Bone marrow (tissue), 2 donors: ENCODE results near the gene FXYD2.
"Not testable (repeated sequence)": the region's sequence is repeated elsewhere in the genome, so short reads cannot be mapped to it uniquely, and the experiment has no call there.

ENCODE experiments used
- DNase-seq, 2 donors: peaks; one replicate each; lab custom pipeline; 2025; lab: John Stamatoyannopoulos, UW

FXYD2 gene

GRCh38 chr11:117820516-117820915 lies 4.0 kb downstream of the FXYD2 start:
- no peak for DNase-seq

GRCh38 chr11:117820071-117820470 lies 4.5 kb downstream of the FXYD2 start:
- DNase-seq: no peak

DNA sequence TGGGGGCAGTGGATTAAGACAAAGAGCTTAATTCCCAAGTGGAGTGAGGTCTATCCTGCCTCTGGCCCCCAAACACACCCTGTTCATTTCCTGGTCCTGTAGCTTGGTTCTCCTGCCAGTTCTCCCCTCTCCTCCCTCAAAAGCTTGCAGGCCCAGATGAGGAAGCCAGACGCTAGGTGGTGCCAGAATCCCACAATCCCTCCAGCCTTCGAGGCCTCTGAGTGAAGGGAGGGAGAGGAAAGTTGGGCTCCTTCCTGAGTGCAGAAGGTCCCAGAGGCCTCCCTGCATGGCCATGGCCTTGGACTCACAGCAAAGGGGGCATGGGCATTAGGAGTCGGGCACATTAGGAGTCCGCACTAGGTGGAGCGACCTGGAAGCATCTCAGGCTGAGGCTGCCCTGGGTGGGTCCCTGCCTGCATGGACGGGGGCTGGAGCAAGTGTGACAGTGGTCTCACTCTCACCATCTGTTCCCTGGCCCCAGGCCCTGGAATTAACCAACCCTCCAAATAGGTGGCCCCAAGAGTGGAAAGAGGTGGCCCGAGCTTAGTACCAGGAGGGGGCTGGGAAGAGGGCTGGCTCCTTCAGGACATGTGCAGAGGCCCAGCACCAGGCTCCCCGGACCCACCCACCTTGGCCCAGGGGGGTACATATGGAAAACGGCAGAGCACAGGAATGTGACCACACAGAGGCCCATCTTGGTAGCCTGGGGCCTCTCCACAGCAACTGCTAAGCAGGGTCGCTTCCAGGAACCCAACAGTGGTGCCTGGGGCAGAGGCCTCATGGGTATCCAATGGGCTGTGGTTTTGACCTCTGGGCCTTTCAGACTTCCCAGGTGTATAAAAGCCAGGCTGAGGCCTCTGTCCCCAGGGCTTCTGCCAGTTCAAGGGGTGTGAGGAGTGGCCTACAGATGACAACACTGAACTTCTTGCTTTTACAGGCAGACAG lies 5.2 kb downstream of the FXYD2 start:
- peak; percentile 31 to 47 for DNase-seq

DNA sequence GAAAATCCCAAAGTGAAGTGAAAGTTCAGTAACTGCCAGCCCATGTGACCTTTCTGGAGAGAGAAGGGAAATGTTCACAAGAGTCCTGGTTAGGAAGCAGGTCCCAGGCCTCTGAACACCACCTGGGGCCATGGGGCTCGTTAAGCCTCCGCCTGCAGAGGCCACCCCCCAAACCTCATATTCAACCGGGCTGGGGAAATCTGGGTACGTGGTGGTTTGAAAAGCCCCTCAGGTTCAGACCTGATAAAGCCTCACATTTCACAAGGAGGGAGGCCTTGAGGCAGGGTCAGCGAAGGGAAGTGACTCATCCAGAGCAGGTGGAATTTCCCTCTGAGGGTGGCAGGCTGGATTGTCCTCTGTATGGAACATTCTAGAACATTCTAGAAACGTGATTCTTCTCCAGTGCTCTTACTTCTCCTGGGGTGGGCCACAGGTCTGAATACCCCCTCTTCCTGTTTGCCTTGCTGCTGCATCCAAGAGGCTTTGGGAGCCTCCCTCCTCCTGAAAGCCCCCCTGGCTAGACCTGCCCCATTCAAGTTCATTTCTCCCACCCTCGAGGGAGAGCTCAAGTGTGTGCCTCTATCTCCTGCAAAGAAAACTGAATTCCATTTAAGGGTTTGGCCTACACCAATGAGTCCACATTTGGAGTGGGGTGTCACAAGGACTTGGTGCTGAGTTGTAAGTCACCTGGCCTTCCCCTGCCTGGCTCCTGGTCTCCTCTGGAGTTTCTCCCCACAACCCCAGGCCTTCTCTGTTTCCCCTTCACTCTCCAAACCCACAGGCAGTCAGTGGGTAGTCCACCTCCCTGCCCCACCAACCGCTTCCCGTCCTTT lies 6.3 kb downstream of the FXYD2 start:
- DNase-seq: peak in 1 of 2 donors; percentile 80

GRCh38 chr11:117817368-117818040 lies 7.0 kb downstream of the FXYD2 start:
- DNase-seq: peak; percentile 52 to 80

- peak in 1 of 2 donors; percentile 15 for DNase-seq
Measured at GRCh38 chr11:117816846-117817367, 7.6 kb downstream of the FXYD2 start.

GRCh38 chr11:117816151-117816741 lies 8.3 kb downstream of the FXYD2 start:
- DNase-seq: no peak

GRCh38 chr11:117815262-117815803 lies 9.2 kb downstream of the FXYD2 start:
- DNase-seq: peak; percentile 47 to 95

DNA sequence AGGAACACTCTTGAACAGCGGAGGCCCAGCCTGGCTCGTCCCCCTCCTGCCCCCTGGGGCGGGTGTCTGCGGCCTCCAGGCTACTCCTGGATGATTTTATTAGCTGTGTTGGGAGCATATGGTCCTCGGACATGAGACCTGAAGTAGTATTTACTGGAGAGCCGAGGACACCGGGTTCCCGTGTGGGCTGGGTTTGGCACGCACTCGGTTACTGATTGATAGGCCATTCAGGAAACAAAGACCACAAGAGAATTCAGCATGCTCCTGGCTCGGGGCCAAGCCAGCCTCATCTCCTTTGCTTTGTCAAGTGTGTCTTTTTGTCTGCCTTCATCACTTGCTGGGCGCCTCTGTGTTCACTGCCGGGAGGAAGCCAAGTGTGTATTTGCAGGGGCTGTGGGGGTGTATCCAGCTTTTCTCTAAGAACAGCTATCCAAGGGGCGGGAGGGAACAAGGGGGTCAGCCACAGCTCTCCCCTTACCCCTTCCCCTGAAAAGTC lies 9.7 kb downstream of the FXYD2 start:
- peak in 1 of 2 donors; percentile 79 for DNase-seq

DNA sequence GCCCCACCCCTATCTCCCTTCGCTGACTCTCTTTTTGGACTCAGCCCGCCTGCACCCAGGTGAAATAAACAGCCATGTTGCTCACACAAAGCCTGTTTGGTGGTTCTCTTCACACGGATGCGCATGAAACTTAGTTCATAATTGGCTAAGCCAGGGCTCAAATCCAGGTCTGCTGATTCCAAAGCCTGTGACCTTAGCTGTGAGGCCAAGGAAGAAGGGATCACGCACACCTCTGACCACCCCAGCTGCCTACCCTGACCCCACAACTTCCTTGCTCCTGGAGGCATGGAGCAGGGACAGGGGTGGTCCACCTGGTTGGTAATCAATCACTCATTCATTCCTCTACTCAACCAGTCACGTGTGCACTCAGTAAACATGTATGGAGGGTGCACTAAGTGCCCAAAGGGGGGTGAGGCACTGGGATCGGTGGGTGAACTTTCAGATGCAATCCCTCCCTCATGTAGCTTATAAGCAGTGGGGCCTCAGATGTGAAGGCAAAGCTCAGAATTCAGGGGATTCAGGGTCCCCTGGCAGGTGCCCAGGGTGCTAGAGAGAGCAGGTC lies 10.3 kb downstream of the FXYD2 start:
- DNase-seq: no peak

- not testable (repeated sequence) for DNase-seq
Measured at GRCh38 chr11:117810056-117810451, 14.5 kb downstream of the FXYD2 start.

- DNase-seq: peak; percentile 54 to 65
Measured at GRCh38 chr11:117809236-117810055, 15.1 kb downstream of the FXYD2 start.

DNA sequence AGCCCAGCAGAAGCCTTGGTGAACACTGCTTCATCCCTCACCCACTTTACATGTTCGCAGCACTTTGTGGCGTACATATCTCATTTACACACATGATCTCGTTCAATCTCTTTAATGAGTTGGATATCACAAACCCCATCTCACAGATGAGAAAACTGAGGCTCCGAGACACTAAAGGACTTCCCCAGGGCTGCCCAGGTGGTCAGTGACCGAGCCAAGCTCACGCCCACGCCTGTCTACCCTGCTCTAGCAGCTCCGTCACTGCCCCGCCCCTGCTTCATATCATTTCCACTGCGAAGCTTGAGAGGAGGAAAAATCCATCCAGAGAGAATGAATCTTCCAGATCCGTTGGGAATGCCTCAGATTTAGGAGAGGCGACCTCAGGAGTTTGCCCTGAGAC lies 15.8 kb downstream of the FXYD2 start:
- no peak for DNase-seq

DNA sequence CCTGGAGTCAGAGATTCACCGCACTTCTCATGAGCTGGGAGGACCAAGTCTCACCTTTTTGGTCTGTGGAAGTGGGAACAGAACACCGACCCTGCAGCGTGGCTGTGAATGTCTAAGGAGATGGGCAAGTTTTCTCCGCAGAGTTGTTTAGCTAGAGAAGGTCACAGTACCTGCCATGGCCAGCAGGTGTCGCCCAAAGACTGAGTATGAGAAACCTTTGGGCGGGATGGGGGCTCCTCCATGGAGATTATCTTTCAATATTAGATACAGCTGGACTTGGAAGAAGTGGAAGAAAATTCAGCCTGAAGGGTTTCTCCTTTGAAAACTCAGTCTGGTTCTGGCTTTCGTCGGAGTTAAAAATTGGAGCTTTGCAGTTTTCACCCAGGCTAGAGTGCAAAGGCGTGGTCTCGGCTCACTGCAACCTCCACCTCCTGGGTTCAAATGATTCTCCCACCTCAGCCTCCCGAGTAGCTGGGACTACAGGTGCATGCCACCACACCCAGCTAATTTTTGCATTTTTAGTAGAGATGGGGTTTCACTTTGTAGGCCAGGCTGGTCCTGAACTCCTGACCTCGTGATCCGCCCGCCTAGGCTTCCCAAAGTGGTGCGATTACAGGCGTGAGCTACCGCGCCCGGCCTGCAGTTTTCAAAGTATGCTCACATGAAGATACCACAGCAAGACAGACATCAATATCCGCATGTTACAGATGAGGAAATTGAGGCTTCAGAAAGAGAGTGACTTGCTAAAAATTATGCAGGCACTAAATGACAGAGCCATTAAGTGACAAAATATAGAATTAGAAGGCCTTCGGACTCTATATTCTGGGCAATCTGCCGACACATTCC lies 16.8 kb downstream of the FXYD2 start:
- DNase-seq: peak; percentile 20 to 64

- DNase-seq: no peak
Measured at GRCh38 chr11:117806846-117807245, 17.7 kb downstream of the FXYD2 start.

- no peak for DNase-seq
Measured at GRCh38 chr11:117805045-117805444, 19.5 kb downstream of the FXYD2 start.

GRCh38 chr11:117803896-117804295 lies 20.6 kb downstream of the FXYD2 start:
- DNase-seq: no peak

GRCh38 chr11:117799634-117800033 lies 24.9 kb downstream of the FXYD2 start:
- no peak for DNase-seq
